Prostate gland (tissue), 2 donors: Measurements from ENCODE around the gene PRPF8. TPM values are rescaled to one million over a fixed set of nuclear protein-coding genes. Genes with fewer than 3 reads are reported as not detected.
A peak's percentile ranks its signal among the peaks of the same experiment; 100 is the strongest.

Experiments
- DNase-seq: peaks from one replicate; pipeline ENCODE4 v3.0.0-alpha.2; 2019; ENCODE audit warnings: low spot score
- H3K27ac ChIP-seq, 2 donors: fragments of 200-600 bp; sonication (generic); 2 replicates each; pipeline ENCODE4 v1.5.1; 2017 to 2019
- H3K27me3 ChIP-seq: fragments of 200-600 bp; sonication (generic); replicated peaks from 2 replicates; pipeline ENCODE4 v1.5.1; 2019; ENCODE audit not compliant: insufficient read depth
- H3K36me3 ChIP-seq, 2 donors: fragments of 200-600 bp; sonication (generic); 1 replicate in 1 of 2; 2 replicates in 1 of 2; pipeline versions ENCODE4 v1.5.1 to v1.8.1; 2017 to 2019
- H3K4me1 ChIP-seq: fragments of 200-600 bp; sonication (generic); replicated peaks from 2 replicates; pipeline ENCODE4 v1.5.1; 2019
- H3K4me3 ChIP-seq, 2 donors: fragments of 200-600 bp; sonication (generic); 2 replicates each; pipeline ENCODE4 v1.5.1; 2017 to 2019
- H3K9me3 ChIP-seq: fragments of 200-600 bp; sonication (generic); 2 replicates; pipeline ENCODE4 v1.5.1; 2017
- CTCF ChIP-seq, 4 experiments: fragments of 200-600 bp in 2 of 4; fragments of 450-650 bp in 2 of 4; sonication (generic) in 2 of 4; IDR thresholded peaks; 1 replicate in 3 of 4; 2 replicates in 1 of 4; pipeline ENCODE4 v1.5.1; 2016 to 2019; ENCODE audit warnings: antibody characterized with exemption in 4 of 4, mild to moderate bottlenecking in 2 of 4, moderate library complexity in 2 of 4
- POLR2A ChIP-seq: fragments of 450-650 bp; IDR thresholded peaks from one replicate; pipeline ENCODE4 v1.6.1; 2016; ENCODE audit warnings: antibody characterized with exemption, mild to moderate bottlenecking
- POLR2AphosphoS5 ChIP-seq: sonication (generic); formaldehyde crosslinking; IDR thresholded peaks from one replicate; pipeline ENCODE4 v1.6.1; 2017; ENCODE audit warnings: antibody characterized with exemption
- WGBS: methylation state at CpG from one replicate; pipeline ENCODE4 v1.1.5; 2018; 5-methylcytosine and 5-hydroxymethylcytosine counted together
- intact Hi-C: fragments of 100-400 bp; cut with DNase I; formaldehyde crosslinking; loops from one replicate; pipeline ENCODE4 v1.14.2; 2022
- total RNA-seq, 2 donors: library from RNA; depleted of rRNA; stranded (reverse); fragments of >200 nt; gene quantifications; one replicate each; pipeline ENCODE4 v1.1.0, GENCODE V29; 2016

PRPF8 gene
- total RNA-seq, 2 donors from 2014 or later, result 235 to 321 TPM

DNA sequence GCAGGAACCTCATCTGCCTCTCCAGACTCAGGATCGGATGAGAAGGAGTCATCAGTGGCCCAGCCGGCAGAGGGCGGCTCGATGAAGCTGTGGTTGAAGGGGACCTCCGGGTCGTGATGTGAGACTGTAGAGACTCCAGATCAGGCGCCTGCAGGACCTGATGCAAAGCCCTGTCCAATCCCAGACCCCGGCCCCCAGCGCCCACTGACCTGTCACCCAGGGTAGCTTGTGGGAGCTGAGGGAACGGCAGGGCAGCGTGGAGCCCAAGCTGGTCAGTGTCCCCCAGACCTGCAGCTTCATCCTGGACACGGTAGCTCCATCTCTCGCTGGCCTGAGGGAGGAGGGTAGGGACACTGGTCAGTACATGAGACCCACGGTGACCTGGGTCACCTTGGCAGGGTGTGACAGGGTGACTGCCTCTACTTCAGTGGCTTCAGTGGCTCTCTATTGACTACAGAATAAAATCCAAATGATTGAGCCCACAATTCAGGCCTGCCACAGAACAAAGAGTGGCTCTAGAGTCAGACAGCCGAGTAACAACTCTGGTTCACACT is 47.9 kb downstream of the PRPF8 start:
- Histone ChIP-seq H3K27me3 (no peaks in the 10 kb centered on the region), H3K4me1 (no peaks in the 10 kb centered on the region), H3K9me3 (no peaks in the 10 kb centered on the region), H3K4me3 (no peak overlapping the region), H3K36me3 (no peaks in the 10 kb centered on the region), H3K27ac (no peak overlapping the region)
- DNase-seq, result no peak
- no peak for TF ChIP-seq POLR2AphosphoS5
- no peak for TF ChIP-seq POLR2A
- TF ChIP-seq CTCF (IDR thresholded peaks at IDR 0.05), result no peak
- intact Hi-C loops, result no loop called here
- 93% methylated on average over 15 of the region's 15 CpGs for WGBS

GRCh38 chr17:1635675-1636465 is 48.8 kb downstream of the PRPF8 start:
- 96% methylated on average over 10 of the region's 10 CpGs for WGBS
- no peak for TF ChIP-seq POLR2AphosphoS5
- no peaks in the 10 kb centered on the region for H3K9me3 ChIP-seq
- H3K4me1 ChIP-seq, result no peaks in the 10 kb centered on the region
- H3K27me3 ChIP-seq, result no peaks in the 10 kb centered on the region
- intact Hi-C loops, result no loop called here
- no peak overlapping the region for H3K27ac ChIP-seq
- no peak for DNase-seq
- no peaks in the 10 kb centered on the region for H3K36me3 ChIP-seq
- no peak overlapping the region for H3K4me3 ChIP-seq

- no peaks in the 10 kb centered on the region for H3K36me3 ChIP-seq
- H3K9me3 ChIP-seq, result no peaks in the 10 kb centered on the region
- no peak overlapping the region for H3K27ac ChIP-seq
- H3K27me3 ChIP-seq, result no peaks in the 10 kb centered on the region
- TF ChIP-seq POLR2A (no peak), POLR2AphosphoS5 (no peak), CTCF (IDR thresholded peaks at IDR 0.05) (no peak)
- peaks cover under 1% of the 10 kb centered on the region for H3K4me1 ChIP-seq
- 98% methylated on average over 30 of the region's 45 CpGs for WGBS
- intact Hi-C loops, result no loop called here
- no peak for DNase-seq
- H3K4me3 ChIP-seq, result no peak overlapping the region
These were observed 49.6 kb downstream of the PRPF8 start for GRCh38 chr17:1634841-1635650.

- DNase-seq, result no peak
- Histone ChIP-seq H3K9me3 (no peaks in the 10 kb centered on the region), H3K27ac (no peak overlapping the region), H3K4me1 (peaks cover 8% of the 10 kb centered on the region), H3K4me3 (no peak overlapping the region), H3K36me3 (no peaks in the 10 kb centered on the region), H3K27me3 (no peaks in the 10 kb centered on the region)
- TF ChIP-seq POLR2A, result no peak
- TF ChIP-seq CTCF (IDR thresholded peaks at IDR 0.05), result no peak
- TF ChIP-seq POLR2AphosphoS5, result no peak
- intact Hi-C loops, result no loop called here
- 85% methylated on average over 4 of the region's 4 CpGs for WGBS
These were observed 54.0 kb downstream of the PRPF8 start for GRCh38 chr17:1630662-1631061.

- intact Hi-C loops, result loop anchor here (1.0 to 5.0 kb wide), 2 partner anchors 37 to 55 kb away; no protein-coding TSS in a partner anchor
These were observed 55.0 kb downstream of the PRPF8 start for GRCh38 chr17:1629504-1630310.

More at GRCh38 chr17:1629504-1630310, 55.0 kb downstream of the PRPF8 start:
- no peaks in the 10 kb centered on the region for H3K27me3 ChIP-seq
- peaks cover 8% of the 10 kb centered on the region for H3K4me1 ChIP-seq
- peak; percentile 53 for DNase-seq
- H3K36me3 ChIP-seq, result no peaks in the 10 kb centered on the region
- TF ChIP-seq POLR2AphosphoS5, result no peak
- TF ChIP-seq CTCF (IDR thresholded peaks at IDR 0.05), result peak; percentile 38 to 86 (median 70)
- no peak for TF ChIP-seq POLR2A
- H3K27ac ChIP-seq, result peak overlapping the region; percentile 78 to 94
- 4% methylated on average over 45 of the region's 45 CpGs for WGBS
- peak overlapping the region; percentile 47 to 83 for H3K4me3 ChIP-seq
- no peaks in the 10 kb centered on the region for H3K9me3 ChIP-seq
